ENCODE data around the gene CD3E. TPM values are rescaled to one million over a fixed set of nuclear protein-coding genes. Genes with fewer than 3 reads are reported as not detected.

Gene CD3E
- total and polyA plus RNA-seq, 2 donors (not counting 1 experiment from before 2014, with no cell fraction given), result 1.0 to 1.7 TPM

- Histone ChIP-seq H4K20me1 (ENCODE audit: control insufficient read depth, insufficient read depth, low read length, poor library complexity, severe bottlenecking) (no peaks in the 10 kb centered on the region), H2AFZ (ENCODE audit: insufficient read depth, low read depth, low read length, poor library complexity, severe bottlenecking) (no peak overlapping the region), H3K9ac (ENCODE audit: low read length) (no peak overlapping the region), H3K9me3 (ENCODE audit: control extremely low read depth in 1 of 3, control insufficient read depth in 2 of 3, insufficient read depth in 1 of 3, low read length in 2 of 3) (no peaks in the 10 kb centered on the region), H3K4me3 (ENCODE audit: control extremely low read depth in 1 of 5, extremely low read depth in 1 of 5, insufficient read depth in 1 of 5, low read depth in 2 of 5, low read length in 4 of 5) (no peak overlapping the region), H3K27ac (ENCODE audit: low read length in 2 of 2) (no peak overlapping the region), H3K36me3 (replicated peaks in 1 of 2; ENCODE audit: control extremely low read depth in 1 of 2, control insufficient read depth in 1 of 2, extremely low read depth in 1 of 2, insufficient read depth in 2 of 2, low read length in 1 of 2) (no peaks in the 10 kb centered on the region), H3K4me1 (ENCODE audit: control insufficient read depth in 2 of 2, insufficient read depth in 2 of 2, low read length in 2 of 2) (peaks cover 9 to 11% of the 10 kb centered on the region in 2 donors), H3K27me3 (replicated peaks in 1 of 4; ENCODE audit: control extremely low read depth in 1 of 4, control insufficient read depth in 3 of 4, insufficient read depth in 4 of 4, low read length in 3 of 4) (peaks cover 0 to 4% (median 0%) of the 10 kb centered on the region in 4 experiments), H3K4me2 (replicated peaks; ENCODE audit: low read depth, low read length, poor library complexity, severe bottlenecking) (no peak overlapping the region), H3K79me2 (ENCODE audit: control insufficient read depth, insufficient read depth, low read length) (no peaks in the 10 kb centered on the region)
- intact Hi-C loops (cut with micrococcal nuclease), result no loop called here
- Mint-ChIP-seq H3K4me1 (peaks cover 12% of the 10 kb centered on the region), H3K27ac (no peak overlapping the region), H3K9me3 (ENCODE audit: insufficient read depth) (no peaks in the 10 kb centered on the region), H3K27me3 (peaks cover 7% of the 10 kb centered on the region), H3K4me3 (no peak overlapping the region)
- WGBS (ENCODE audit: insufficient coverage), result 97% methylated on average over 3 of the region's 3 CpGs
- ChIA-PET POLR2A (interaction anchor here (0.7 kb wide), 1 partner anchor 1031 kb away, joined by 3 read pairs; no protein-coding TSS in a partner anchor), CTCF (interaction anchor here (0.7 to 1.3 kb wide), 2 partner anchors 10 to 142 kb away, joined by 3 to 5 read pairs; no protein-coding TSS in a partner anchor)
- DNase-seq (no peak), ATAC-seq (ENCODE audit: low read depth) (no peak)
- TF ChIP-seq CTCF (IDR thresholded peaks at IDR 0.05), result no peak
- no peak for TF ChIP-seq EZH2 (IDR thresholded peaks at IDR 0.05; ENCODE audit: borderline replicate concordance, insufficient read depth, low read depth, low read length, poor library complexity, severe bottlenecking)
These were observed 36.7 kb downstream of the CD3E start for GRCh38 chr11:118341261-118341660.

DNA sequence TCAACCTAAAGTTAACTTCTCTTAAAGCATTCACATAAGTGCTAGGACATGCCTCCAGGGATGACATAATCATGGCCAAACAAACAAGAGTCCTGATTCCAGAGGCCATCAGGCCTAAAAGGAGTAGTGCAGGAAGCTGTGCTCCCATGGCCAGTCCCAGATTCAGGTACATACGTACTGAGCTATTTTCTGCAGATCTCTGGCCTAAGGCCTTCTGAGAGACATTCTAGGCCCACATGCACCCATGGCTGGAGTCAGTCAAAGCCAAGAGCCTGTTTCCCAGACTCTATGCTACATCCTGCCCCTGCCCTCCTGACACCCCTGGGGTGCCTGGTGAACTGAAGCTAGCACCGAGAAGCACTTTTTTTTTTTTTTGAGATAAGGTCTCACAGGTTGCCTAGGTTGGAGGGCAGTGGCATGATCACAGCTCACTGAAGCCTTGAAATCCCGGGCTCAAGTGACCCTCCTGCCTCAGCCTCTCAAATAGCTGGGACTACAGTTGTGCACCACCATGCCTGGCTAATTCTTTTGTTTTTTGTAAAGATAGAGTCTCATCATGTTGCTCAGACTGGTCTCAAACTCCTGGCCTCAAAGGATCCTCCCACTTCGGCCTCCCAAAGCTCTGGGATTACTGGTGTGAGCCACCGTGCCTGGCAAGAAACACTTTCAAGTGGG, 37.4 kb downstream of the CD3E start:
- Mint-ChIP-seq H3K9me3 (ENCODE audit: insufficient read depth) (no peaks in the 10 kb centered on the region), H3K4me1 (peaks cover 12% of the 10 kb centered on the region), H3K4me3 (no peak overlapping the region), H3K27me3 (peaks cover 10% of the 10 kb centered on the region), H3K27ac (no peak overlapping the region)
- Histone ChIP-seq H3K27ac (ENCODE audit: low read length in 2 of 2) (no peak overlapping the region), H3K4me3 (ENCODE audit: control extremely low read depth in 1 of 5, extremely low read depth in 1 of 5, insufficient read depth in 1 of 5, low read depth in 2 of 5, low read length in 4 of 5) (no peak overlapping the region), H3K36me3 (replicated peaks in 1 of 2; ENCODE audit: control extremely low read depth in 1 of 2, control insufficient read depth in 1 of 2, extremely low read depth in 1 of 2, insufficient read depth in 2 of 2, low read length in 1 of 2) (no peaks in the 10 kb centered on the region), H3K9me3 (ENCODE audit: control extremely low read depth in 1 of 3, control insufficient read depth in 2 of 3, insufficient read depth in 1 of 3, low read length in 2 of 3) (no peaks in the 10 kb centered on the region), H2AFZ (ENCODE audit: insufficient read depth, low read depth, low read length, poor library complexity, severe bottlenecking) (no peak overlapping the region), H3K9ac (ENCODE audit: low read length) (no peak overlapping the region), H3K4me1 (ENCODE audit: control insufficient read depth in 2 of 2, insufficient read depth in 2 of 2, low read length in 2 of 2) (peaks cover 9 to 11% of the 10 kb centered on the region in 2 donors), H3K27me3 (replicated peaks in 1 of 4; ENCODE audit: control extremely low read depth in 1 of 4, control insufficient read depth in 3 of 4, insufficient read depth in 4 of 4, low read length in 3 of 4) (peaks cover 0 to 4% (median 0%) of the 10 kb centered on the region in 4 experiments), H3K79me2 (ENCODE audit: control insufficient read depth, insufficient read depth, low read length) (no peaks in the 10 kb centered on the region), H4K20me1 (ENCODE audit: control insufficient read depth, insufficient read depth, low read length, poor library complexity, severe bottlenecking) (no peaks in the 10 kb centered on the region), H3K4me2 (replicated peaks; ENCODE audit: low read depth, low read length, poor library complexity, severe bottlenecking) (no peak overlapping the region)
- ChIA-PET CTCF (interaction anchor here (0.8 to 1.3 kb wide), 3 partner anchors 9 to 395 kb away, joined by 3 to 5 read pairs (median 3); no protein-coding TSS in a partner anchor), POLR2A (interaction anchor here (0.7 kb wide), 2 partner anchors 612 to 1030 kb away, joined by 3 to 4 read pairs; no protein-coding TSS in a partner anchor)
- DNase-seq (no peak), ATAC-seq (ENCODE audit: low read depth) (no peak)
- intact Hi-C loops (cut with micrococcal nuclease), result no loop called here
- no peak for TF ChIP-seq CTCF (IDR thresholded peaks at IDR 0.05)
- no peak for TF ChIP-seq EZH2 (IDR thresholded peaks at IDR 0.05; ENCODE audit: borderline replicate concordance, insufficient read depth, low read depth, low read length, poor library complexity, severe bottlenecking)
- 91% methylated on average over 2 of the region's 5 CpGs for WGBS (ENCODE audit: insufficient coverage)
